HG03457 (cell line): ENCODE data around the gene C1orf56.
A peak's percentile ranks its signal among the peaks of the same experiment; 100 is the strongest.

Experiments used
- ATAC-seq: cut with Tn5 transposase; IDR thresholded peaks from one replicate; pipeline ENCODE4 v1.9.1; 2021; ENCODE audit warnings: moderate number of reproducible peaks; ENCODE audit not compliant: unreplicated experiment

The C1orf56 gene

DNA sequence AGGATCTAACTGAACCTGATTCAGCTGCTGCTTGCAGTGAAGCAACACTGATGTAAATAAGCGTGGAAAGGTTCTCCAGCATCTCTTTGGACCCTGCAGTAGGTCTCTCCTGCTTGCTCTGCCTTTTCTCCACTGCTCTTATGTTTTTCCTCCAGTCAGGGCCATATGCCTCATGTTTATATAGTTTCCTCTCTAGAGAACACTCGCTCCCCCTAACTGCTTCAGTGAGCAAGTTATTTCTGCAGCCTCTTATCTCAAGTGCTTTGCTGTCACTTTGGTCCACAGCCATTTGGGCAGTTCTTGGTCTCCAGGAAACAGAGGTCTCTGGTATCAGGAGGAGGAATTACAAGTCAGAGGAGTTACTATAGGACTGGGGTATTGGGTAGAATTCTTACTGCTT, 34.0 kb upstream of the C1orf56 start:
- ATAC-seq: no peak

DNA sequence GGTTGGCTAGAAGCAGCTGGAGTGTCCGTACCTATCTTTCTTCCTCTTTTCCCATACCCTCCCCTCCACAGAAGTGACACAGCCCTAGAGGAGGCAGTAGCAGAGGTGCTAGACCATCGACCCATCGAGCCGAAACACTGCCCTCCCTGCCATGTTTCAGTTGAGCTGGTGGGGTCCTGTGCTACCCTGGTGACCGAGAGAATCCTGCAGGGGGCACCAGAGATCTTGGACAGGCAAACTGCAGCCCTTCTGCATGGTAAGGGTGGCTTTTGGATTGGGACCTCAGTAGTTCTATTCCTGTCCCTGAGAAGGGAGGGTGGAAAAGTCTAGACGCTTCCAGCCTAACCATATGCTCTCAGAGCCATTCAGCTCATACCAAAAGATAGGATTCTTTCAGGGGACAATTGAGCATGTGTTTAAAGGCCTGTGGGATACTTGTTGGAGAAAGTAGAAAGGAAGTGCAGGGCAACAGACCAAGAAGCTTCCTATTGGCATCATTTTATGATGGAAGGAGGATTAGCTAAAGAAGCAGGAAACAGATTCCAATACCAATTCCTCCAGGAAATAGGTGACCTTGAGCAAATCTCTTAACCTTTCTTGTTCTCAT, 22.9 kb upstream of the C1orf56 start:
- ATAC-seq: no peak

DNA sequence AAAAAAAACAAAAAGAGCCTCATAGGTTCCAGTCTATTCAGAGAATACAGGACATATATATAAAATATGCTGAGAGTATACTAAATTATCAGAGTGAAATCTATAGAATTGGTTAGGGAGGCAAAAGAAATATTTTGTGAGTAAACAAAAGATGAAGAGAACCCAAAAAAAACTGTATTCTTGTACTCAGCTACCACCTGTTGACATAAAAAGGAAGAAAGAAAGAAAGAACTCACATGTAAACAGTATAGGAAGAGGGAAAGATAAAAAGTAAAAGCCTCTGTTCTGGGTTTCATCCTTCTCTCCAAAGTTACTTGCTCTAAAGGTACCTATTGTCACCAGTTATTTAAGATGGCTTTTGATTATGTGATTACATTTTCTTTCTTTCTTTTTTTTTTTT, 21.1 kb upstream of the C1orf56 start:
- no peak for ATAC-seq

- no peak for ATAC-seq
These were observed 15.4 kb upstream of the C1orf56 start for GRCh38 chr1:151032164-151032563.

DNA sequence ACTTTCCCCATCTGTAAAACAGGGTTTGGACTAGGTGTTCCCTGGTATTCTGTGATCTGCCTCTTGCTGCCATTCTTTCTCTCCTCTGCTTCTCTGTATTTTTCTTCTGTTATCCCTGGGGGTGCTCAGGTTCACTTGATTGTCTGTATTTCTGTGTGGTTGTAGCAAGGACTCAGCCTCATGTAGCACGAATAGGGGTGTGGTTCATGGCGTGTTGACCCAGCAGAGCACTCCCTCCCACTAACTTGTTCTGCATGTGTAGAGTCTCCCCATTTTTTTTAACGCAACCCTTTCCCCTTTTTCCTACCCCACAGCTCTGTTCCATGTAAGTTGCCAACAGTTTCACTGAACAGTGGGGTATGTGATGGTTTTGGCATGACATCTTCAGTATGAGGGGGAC, 12.4 kb upstream of the C1orf56 start:
- no peak for ATAC-seq

DNA sequence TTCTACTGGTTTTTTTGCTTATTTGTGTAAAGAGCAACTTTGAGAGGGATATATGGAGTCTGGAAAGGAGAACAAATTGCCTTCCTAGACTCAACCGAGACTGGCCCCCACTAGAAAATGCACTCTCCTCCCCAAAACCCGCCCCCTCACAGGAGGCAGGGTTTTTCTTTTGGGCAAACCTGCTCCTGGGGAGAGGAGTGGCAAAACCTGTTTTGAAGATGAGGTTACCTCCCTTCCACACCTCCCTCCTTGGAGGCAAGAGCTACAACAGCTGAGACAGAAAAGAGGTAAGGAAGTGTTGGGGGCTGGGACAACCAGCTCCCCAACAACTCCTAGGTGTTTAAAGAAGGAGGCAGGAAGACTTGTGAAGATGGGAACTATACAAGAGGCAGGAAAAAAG, 11.2 kb upstream of the C1orf56 start, which contains the start of gene BNIPL:
Gene BNIPL (plus strand): TSS at position 231 of the 400 bp plus-strand sequence. CDS start 140 bp downstream, at position 371.
- ATAC-seq: no peak

DNA sequence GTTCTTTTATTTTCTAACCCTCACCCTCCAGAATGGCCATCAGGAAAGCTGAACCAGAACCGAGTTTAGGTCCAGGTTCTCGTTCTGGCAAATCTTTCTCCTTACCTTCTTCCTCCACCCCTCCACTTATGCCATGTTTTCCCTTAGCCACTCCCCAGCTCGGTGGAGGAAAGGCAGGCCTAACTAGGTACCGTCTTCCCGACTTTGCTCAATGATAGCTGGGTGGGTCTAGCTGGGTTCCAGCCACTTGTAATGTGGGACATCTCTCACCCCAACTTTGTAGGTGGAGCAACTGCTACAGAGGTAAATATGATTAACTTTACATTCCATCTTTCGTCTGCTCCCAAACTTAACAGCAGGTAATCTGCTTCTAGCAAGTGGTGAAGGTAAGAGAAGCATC, 10.5 kb upstream of the C1orf56 start:
- ATAC-seq: no peak

GRCh38 chr1:151039521-151039920, 8.0 kb upstream of the C1orf56 start:
- ATAC-seq: no peak

GRCh38 chr1:151043163-151043562, 4.4 kb upstream of the C1orf56 start:
- no peak for ATAC-seq

- peak; percentile 42 for ATAC-seq
These were observed 534 bp downstream of the C1orf56 start for GRCh38 chr1:151047925-151048644.

GRCh38 chr1:151048645-151049032, 1.1 kb downstream of the C1orf56 start:
- no peak for ATAC-seq

DNA sequence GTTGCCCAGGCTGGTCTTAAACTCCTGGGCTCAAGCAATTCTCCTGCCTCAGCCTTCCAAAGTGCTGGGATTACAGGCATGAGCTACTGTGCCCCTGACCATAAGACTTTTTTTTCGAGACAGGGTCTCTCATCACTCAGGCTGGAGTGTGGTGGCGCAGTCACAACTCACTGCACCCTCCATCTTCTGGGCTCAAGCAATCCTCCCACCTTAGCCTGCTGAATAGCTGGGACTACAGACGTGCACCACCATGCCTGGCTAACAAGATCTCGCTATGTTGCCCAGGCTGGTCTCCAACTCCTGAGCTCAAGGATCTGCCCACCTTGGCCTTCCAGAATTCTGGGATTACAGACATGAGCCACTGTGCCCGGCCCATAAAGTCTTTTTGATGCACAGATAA, 1.9 kb downstream of the C1orf56 start:
- ATAC-seq: no peak

DNA sequence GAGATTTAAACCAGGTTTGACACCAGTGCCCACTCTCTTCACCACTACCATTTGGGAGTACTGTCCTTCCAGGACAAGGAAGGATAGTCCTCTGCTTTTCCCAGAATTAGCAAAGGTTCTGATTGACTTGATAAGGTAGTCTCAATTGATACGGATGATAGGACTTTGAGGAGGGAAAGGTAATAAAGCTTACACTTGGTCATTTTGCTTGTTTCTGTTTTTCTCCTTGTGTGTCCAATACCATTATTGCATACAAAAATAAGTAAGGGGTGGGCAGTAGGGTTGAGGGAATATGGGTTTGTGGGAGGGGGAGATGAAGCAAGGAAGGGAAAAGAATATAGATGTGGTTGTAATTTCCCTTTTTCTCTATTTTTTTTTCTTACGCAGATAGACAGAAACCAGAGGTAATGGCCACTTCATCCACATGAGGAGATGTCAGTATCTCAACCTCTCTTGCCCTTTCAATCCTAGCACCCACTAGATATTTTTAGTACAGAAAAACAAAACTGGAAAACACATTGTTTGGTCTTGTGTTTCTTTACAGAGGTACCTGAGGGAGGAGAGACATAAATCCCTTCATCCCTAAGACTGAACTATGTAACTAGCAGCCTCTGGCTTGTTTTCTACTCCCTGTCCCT, 2.6 kb downstream of the C1orf56 start:
- ATAC-seq: no peak

GRCh38 chr1:151051356-151052009, 3.9 kb downstream of the C1orf56 start:
- ATAC-seq: no peak

- ATAC-seq: no peak
These were observed 7.5 kb downstream of the C1orf56 start for GRCh38 chr1:151054971-151055547.

DNA sequence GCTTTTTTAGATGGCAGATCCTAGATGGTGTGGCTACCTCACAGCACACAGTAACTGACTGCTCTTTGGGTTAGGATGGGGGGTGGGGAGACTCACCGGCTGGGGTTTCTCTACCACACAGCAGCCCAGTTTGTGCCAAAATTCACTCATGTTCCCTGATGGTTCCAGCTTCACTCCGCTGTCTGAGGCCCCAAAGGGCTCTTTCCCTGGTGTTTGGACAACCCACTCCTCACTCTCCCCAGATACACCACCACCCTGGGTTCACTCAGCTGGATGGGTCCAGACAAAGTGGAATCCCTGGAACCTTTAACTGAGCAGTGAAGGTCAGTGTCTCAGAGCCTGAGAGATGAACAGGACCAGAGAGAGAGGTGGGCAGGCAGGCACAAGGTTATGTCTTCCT, 8.0 kb downstream of the C1orf56 start:
- ATAC-seq: no peak

GRCh38 chr1:151056149-151056548, 8.6 kb downstream of the C1orf56 start:
- ATAC-seq: no peak

- no peak for ATAC-seq
These were observed 11.1 kb downstream of the C1orf56 start for GRCh38 chr1:151058692-151059091.

GRCh38 chr1:151059109-151060006, 11.8 kb downstream of the C1orf56 start, which contains the start of gene CDC42SE1:
CDC42SE1 (minus strand) TSS chr1:151059622; CDS start chr1:151055730, 3,892 bp downstream.
- peak; percentile 49 for ATAC-seq

DNA sequence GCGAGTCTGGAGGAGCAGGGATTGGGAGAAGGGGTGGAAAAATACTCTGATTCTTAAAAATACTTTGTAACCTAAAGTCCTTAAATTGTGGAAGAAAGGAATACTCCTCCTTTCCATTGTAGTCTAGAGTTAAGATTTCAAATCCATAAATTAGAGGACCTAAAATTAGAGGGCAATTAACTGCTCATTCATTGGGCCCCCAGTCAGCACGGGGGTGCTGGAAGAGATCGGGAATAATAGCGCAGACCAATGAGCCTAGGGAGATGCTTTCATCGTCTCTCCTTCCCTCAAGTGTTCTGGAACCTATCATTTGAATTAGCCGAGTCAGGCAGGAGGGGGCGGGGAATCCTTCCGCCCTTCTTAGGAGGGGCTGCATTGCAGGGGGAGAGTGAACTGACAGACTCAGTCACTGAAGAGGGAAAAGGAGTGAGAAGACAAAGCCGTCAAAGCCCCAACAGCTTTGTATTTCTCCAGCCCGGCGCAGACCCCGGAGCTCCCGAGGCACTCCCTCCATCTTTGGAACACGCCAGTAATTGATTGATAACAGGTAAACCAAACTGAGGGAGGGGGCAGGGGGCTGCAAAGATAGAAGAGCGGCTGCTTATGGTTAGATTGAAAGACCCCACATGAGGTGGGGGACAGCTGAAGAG, 12.6 kb downstream of the C1orf56 start, which contains the start of gene MLLT11:
Gene MLLT11 (plus strand): TSS at position 391 of the 650 bp plus-strand sequence. CDS start 6,828 bp downstream, outside the sequence.
- ATAC-seq: no peak
